ENCODE data around the gene KXD1.

The KXD1 gene

DNA sequence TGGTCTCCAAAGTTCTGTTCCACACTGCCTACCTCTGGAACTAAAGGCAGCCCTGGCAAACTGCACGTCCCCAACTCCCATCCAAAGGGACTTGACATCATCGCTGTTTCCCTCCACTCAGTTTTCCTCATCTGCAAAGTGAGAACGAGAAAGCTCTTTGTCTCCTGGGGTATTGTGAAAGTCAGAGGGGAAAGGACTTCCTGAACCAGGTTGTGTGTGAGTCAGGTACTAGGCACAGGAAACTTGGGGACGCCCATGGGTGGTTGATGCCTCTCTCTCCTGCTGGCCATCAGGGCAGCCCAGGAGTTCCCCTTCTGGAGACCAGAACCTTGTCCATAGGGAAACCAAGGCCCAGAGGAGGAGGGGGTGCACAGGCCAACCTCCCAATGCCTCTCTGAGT, 44.2 kb downstream of the KXD1 start:
- no peak for DNase-seq (ENCODE audit: low read depth in 1 of 2, low spot score in 1 of 2)
- no peak for TF ChIP-seq JUND (IDR thresholded peaks at IDR 0.05; ENCODE audit: low read depth)
- in situ Hi-C loops (cut with HindIII; ENCODE audit: low pct_unique_long_range_greater_than_20kb, low sequenced_read_pairs): no loop called here

DNA sequence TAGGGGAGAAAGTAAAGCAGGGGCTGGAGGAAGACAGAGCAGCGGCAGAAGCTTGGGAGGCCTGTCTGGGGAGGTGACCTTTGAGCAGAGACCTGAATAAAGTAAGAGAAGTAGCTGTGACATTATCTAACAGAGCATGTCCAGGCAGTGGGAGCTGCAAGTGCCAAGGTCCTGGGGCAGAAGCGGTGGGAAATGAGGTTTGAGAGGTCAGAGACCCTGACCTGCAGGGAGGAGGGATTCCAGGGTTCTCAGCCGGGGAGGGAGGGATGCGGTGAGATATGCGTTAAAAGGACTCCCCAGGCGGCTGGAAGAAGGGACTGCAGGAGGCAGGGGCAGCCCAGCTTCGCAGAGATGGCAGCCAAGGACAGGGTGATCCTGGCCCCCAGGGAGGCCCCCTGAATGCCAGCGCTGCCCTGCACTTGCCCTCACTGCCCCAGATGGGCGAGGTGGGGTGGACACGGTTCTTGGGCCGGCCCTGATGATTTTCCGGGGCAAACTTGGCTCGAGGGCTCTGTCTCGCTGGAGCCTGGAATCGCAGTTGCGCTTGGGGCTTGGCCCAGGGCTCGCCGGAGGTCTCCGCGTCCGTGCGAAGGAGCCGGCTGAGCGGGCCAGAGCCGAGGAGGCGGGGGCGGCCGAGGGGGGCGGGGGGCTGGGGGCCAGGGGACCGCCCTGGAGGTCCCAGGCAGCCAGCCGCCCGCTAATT, 45.7 kb downstream of the KXD1 start:
- DNase-seq (ENCODE audit: low read depth in 1 of 2, low spot score in 1 of 2): no peak
- in situ Hi-C loops (cut with HindIII; ENCODE audit: low pct_unique_long_range_greater_than_20kb, low sequenced_read_pairs): no loop called here
- TF ChIP-seq JUND (IDR thresholded peaks at IDR 0.05; ENCODE audit: low read depth): no peak

- DNase-seq (ENCODE audit: low read depth in 1 of 2, low spot score in 1 of 2): no peak
- no peak for TF ChIP-seq JUND (IDR thresholded peaks at IDR 0.05; ENCODE audit: low read depth)
- in situ Hi-C loops (cut with HindIII; ENCODE audit: low pct_unique_long_range_greater_than_20kb, low sequenced_read_pairs): no loop called here
These were observed 46.5 kb downstream of the KXD1 start for GRCh38 chr19:18603958-18604819.

GRCh38 chr19:18604820-18605159, 47.1 kb downstream of the KXD1 start:
- in situ Hi-C loops (cut with HindIII; ENCODE audit: low pct_unique_long_range_greater_than_20kb, low sequenced_read_pairs): no loop called here
- no peak for TF ChIP-seq JUND (IDR thresholded peaks at IDR 0.05; ENCODE audit: low read depth)
- no peak for DNase-seq (ENCODE audit: low read depth in 1 of 2, low spot score in 1 of 2)

DNA sequence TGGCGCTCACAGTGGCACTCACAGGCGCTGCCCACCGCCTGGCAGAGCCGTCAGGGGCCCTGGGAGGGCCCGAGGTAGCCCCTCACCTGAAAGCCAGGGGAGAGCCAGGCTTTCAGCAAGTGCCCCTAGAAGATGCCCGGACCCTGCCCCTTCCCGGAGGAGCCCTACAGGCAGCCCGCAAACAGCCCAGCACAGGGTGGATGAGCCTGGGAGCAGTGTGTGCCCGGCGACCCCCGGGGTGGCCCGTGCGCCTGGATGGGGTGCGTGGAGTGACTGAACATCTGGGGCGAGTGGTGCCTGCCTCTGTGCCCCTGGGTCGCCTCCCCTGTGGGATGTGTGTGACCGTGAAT, 47.5 kb downstream of the KXD1 start:
- no peak for TF ChIP-seq JUND (IDR thresholded peaks at IDR 0.05; ENCODE audit: low read depth)
- DNase-seq (ENCODE audit: low read depth in 1 of 2, low spot score in 1 of 2): no peak
- in situ Hi-C loops (cut with HindIII; ENCODE audit: low pct_unique_long_range_greater_than_20kb, low sequenced_read_pairs): no loop called here

- no peak for TF ChIP-seq JUND (IDR thresholded peaks at IDR 0.05; ENCODE audit: low read depth)
- DNase-seq (ENCODE audit: low read depth in 1 of 2, low spot score in 1 of 2): no peak
- in situ Hi-C loops (cut with HindIII; ENCODE audit: low pct_unique_long_range_greater_than_20kb, low sequenced_read_pairs): no loop called here
These were observed 48.0 kb downstream of the KXD1 start for GRCh38 chr19:18605546-18606280.

DNA sequence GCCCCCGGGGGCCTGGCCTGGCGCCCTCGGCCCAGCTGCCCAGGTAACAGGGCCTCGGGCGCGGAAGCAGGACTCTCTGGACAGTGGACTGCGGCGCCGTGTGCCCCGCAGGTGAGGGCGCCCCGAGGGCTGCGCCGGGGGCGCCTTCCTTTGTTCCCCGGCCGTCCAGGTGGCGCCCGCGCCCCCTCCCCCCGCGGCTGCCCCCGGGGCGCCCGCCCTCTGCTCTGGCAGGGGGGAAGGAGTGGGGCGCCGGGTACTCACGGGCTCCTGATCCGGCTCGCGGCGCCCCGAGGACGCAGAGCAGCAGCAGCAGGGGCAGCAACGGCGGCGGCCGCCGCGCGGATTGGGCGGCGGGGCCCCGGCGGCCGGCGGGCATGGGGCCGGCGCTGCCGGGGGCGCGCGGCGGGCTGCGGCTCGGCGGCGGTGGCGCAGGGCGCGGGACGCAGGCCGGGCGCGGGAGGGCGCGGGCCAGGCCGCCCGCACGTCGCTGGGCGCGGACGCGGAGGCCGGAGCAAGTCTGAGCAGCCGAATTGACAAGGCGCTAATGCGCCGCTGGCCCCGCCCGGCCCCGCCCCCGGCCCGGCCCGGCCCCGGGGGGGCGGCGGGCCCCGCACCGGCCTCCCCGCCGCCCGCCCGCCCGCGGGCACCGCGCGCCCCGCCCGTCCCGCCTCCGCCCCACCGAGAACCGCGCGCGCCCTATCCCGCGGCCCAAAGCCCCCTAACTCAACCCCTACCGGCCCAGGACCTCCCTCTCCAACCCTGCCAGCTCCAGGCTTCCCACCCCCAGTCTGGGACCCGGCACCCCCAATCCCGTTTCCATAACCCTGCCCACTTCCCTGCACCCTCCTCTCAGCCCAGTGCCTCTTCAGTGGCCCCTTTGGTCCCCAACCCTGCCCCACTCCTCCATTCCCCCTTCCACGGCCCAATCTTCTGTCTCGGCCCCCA, 48.9 kb downstream of the KXD1 start, which contains the start of gene CRLF1:
CRLF1 (minus strand) TSS at position 519 of the 945 bp plus-strand sequence; CDS start at position 376, 143 bp downstream.
- in situ Hi-C loops (cut with HindIII; ENCODE audit: low pct_unique_long_range_greater_than_20kb, low sequenced_read_pairs): no loop called here
- TF ChIP-seq JUND (IDR thresholded peaks at IDR 0.05; ENCODE audit: low read depth): no peak
- DNase-seq (ENCODE audit: low read depth in 1 of 2, low spot score in 1 of 2): no peak

- in situ Hi-C loops (cut with HindIII; ENCODE audit: low pct_unique_long_range_greater_than_20kb, low sequenced_read_pairs): no loop called here
- TF ChIP-seq JUND (IDR thresholded peaks at IDR 0.05; ENCODE audit: low read depth): no peak
- no peak for DNase-seq (ENCODE audit: low read depth in 1 of 2, low spot score in 1 of 2)
These were observed 49.8 kb downstream of the KXD1 start for GRCh38 chr19:18607226-18608101.

DNA sequence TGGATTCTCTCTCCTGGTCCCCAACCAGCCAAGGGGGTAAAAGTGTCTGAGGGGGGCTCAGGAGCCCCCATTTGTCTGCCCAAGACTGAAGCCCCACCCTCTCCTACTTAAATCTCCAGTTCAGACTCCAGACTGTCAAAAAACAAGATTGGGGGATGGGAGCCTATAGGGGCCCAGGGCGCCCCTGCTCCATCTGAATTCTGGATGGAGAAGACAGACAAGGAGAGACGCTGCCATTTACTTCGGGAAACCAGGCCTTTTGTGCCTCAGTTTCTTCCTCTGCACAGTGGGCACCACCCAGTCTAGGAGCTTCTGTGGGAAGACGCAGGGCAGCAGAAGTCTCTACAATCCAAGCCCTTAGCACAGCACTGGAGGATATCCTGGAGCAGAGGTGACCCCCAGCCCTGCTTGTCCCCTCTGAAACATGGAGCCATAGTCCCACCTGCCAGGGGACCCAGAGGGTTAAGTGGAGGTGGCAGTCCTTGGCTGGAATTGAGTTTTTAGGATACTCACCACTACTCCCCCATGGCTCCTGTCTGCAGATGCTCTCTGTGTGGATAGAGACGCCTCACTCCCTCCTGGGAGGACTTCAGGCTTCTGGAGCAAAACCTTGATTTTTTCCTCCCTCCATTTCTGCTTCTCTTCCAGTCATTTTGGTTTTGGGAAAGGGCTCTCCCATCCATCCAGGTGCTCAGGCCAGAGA, 50.6 kb downstream of the KXD1 start:
- in situ Hi-C loops (cut with HindIII; ENCODE audit: low pct_unique_long_range_greater_than_20kb, low sequenced_read_pairs): no loop called here
- DNase-seq (ENCODE audit: low read depth in 1 of 2, low spot score in 1 of 2): no peak
- TF ChIP-seq JUND (IDR thresholded peaks at IDR 0.05; ENCODE audit: low read depth): no peak

- TF ChIP-seq JUND (IDR thresholded peaks at IDR 0.05; ENCODE audit: low read depth): no peak
- DNase-seq (ENCODE audit: low read depth in 1 of 2, low spot score in 1 of 2): no peak
- in situ Hi-C loops (cut with HindIII; ENCODE audit: low pct_unique_long_range_greater_than_20kb, low sequenced_read_pairs): no loop called here
These were observed 51.4 kb downstream of the KXD1 start for GRCh38 chr19:18608805-18609716.

Measured in T47D (cell line).